IPS-15b (cell line): ENCODE data around the gene GTF3C5.

Experiments
- H3K27me3 ChIP-seq: one replicate; pipeline ENCODE4 v1.6.1; 2013; ENCODE audit warnings: low read length; ENCODE audit not compliant: control insufficient read depth, insufficient read depth
- H3K36me3 ChIP-seq: one replicate; pipeline ENCODE4 v1.6.1; 2013; ENCODE audit warnings: low read length; ENCODE audit not compliant: control insufficient read depth, insufficient read depth
- H3K4me1 ChIP-seq: one replicate; pipeline ENCODE4 v1.6.1; 2013; ENCODE audit warnings: mild to moderate bottlenecking, low read length; ENCODE audit not compliant: control insufficient read depth, insufficient read depth
- H3K4me3 ChIP-seq: one replicate; pipeline ENCODE4 v1.5.1; 2013; ENCODE audit warnings: low read depth, low read length
- H3K9ac ChIP-seq: one replicate; pipeline ENCODE4 v1.6.1; 2013; ENCODE audit warnings: low read depth, mild to moderate bottlenecking, low read length
- H3K9me3 ChIP-seq: one replicate; pipeline ENCODE4 v1.6.1; 2013; ENCODE audit warnings: mild to moderate bottlenecking, low read length; ENCODE audit not compliant: control insufficient read depth, insufficient read depth

GTF3C5 gene

DNA sequence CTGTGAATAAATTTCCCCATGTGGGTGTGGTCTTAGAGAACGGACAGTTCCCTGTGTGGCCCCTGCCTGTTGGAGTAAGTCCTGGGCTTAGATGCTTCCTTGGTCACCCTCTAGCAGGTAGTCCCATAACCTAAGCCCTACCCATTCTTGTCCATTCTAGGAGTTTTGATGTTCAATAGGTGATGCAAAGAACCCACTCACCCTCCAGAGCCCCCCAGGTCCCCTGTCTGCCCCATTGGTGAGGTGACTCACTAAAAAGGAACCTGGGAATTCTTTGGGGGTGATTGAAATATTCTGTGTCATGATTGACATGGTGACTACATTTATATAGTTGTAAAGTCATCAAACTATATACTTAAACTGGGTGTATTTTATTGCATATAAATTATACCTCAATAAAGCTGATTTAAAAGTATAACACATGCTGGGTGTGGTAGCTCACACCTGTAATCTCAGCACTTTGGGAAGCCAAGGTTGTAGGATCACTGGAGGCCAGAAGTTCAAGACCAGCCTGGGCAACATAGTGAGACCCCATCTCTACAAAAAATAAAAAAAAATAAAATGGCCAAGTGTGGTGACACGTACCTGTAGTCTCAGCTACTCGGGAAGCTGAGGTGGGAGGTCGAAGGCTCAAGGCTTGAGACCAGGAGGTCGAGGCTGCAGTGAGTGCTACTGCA lies 20.8 kb upstream of the GTF3C5 start:
- Histone ChIP-seq H3K4me3 (no peak overlapping the region), H3K36me3 (no peaks in the 10 kb centered on the region), H3K4me1 (peaks cover 4% of the 10 kb centered on the region), H3K27me3 (peaks cover 29% of the 10 kb centered on the region), H3K9ac (no peak overlapping the region), H3K9me3 (no peaks in the 10 kb centered on the region)

DNA sequence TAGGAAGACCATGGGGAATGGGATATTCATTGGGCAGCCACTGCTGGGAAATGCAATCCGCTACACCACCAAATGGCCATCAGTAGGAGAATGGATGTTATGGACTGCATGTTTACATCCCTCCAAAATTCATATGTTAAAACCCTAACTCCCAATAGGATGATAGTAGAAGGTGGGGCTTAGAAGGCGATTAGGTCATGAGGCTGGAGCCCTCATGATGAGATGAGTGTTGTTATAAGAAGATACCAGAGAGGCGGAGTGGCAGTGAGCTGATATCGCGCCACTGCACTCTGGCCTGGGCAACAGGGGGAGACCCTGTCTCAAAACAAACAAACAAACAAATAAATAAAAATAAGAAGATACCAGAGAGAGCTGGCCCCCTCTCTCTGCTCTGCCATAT lies 16.1 kb upstream of the GTF3C5 start:
- Histone ChIP-seq H3K9ac (no peak overlapping the region), H3K27me3 (peaks cover 4% of the 10 kb centered on the region), H3K36me3 (no peaks in the 10 kb centered on the region), H3K4me3 (no peak overlapping the region), H3K9me3 (no peaks in the 10 kb centered on the region), H3K4me1 (no peaks in the 10 kb centered on the region)

DNA sequence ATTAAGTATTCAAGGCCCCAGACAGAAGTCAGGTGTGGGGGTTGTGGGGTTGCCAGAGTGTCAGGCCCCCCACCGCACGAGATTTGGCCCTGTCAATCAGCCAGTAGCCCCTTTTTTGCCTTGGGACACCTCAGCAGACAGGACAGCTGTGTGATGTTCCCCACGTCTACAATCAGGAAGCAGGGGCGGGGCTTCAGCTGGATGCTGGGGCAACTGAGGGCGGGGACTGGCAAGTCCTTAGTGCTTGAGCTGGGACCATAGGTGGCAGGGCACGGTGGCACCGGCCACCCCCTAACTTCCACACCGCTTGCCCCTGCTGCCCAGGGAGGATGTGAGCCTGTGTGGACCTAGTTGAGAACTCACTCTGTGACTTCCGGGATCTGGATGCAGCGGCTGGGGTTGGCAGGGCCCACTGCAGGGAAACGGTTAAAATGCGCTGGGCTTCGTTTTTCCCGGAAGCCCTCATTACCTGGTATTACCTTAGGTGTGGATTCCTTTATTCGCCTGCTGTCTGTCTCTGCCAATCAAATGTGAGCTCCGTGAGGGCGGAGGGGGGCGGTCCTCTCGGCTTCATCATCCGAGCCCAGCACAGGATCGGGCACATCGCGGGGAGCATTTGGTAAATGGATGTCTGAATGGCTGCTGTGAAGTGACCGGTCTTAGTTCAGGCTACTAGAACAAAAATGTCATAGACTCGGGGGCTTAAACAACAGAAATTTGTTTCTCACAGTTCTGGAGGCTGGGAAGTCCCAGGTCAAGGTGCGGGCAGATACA lies 7.5 kb upstream of the GTF3C5 start:
- Histone ChIP-seq H3K4me1 (no peaks in the 10 kb centered on the region), H3K27me3 (no peaks in the 10 kb centered on the region), H3K9ac (no peak overlapping the region), H3K4me3 (no peak overlapping the region), H3K36me3 (no peaks in the 10 kb centered on the region), H3K9me3 (no peaks in the 10 kb centered on the region)

DNA sequence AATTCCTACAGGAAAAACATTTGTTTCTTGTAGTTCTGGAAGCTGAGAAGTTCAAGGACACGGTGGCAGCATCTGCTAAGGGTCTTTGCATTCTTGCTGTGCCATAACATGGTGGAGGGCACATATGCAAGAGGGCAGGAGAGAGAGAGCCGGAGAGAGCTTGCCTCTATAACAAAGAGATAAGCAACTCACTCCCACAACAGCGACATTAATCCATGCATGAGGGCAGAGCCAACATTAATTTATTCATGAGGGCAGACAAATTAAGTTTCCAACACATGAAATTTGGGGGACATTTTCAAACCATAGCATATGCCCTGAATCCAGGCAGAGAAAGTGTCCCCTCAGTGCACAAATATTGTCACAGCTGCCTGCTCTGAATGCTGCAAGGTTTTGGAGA lies 4.4 kb upstream of the GTF3C5 start:
- Histone ChIP-seq H3K4me1 (no peaks in the 10 kb centered on the region), H3K9ac (no peak overlapping the region), H3K4me3 (no peak overlapping the region), H3K9me3 (no peaks in the 10 kb centered on the region), H3K36me3 (no peaks in the 10 kb centered on the region), H3K27me3 (no peaks in the 10 kb centered on the region)

DNA sequence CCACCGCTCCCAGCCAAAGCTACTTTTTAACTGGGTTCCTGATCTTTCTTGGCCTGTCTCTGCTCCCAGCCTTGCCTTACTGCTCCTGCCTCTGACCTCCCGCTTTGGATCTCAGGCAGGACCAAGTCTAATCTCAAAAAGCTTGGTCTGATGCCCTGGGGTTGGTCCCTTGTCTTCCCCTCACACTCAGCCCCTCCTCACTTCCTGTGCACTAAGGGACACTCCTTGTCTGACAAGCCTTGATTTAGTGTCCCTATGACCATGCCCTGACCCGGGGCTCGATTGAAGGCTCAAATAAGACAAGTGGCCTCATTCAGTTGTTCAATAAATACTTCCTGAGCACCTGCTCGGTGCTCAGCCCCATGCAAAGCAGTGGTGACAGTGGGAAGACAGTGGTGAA lies 3.7 kb upstream of the GTF3C5 start:
- H3K4me1 ChIP-seq: no peaks in the 10 kb centered on the region
- H3K9me3 ChIP-seq: no peaks in the 10 kb centered on the region
- H3K36me3 ChIP-seq: no peaks in the 10 kb centered on the region
- no peaks in the 10 kb centered on the region for H3K27me3 ChIP-seq
- H3K9ac ChIP-seq: no peak overlapping the region
- no peak overlapping the region for H3K4me3 ChIP-seq

DNA sequence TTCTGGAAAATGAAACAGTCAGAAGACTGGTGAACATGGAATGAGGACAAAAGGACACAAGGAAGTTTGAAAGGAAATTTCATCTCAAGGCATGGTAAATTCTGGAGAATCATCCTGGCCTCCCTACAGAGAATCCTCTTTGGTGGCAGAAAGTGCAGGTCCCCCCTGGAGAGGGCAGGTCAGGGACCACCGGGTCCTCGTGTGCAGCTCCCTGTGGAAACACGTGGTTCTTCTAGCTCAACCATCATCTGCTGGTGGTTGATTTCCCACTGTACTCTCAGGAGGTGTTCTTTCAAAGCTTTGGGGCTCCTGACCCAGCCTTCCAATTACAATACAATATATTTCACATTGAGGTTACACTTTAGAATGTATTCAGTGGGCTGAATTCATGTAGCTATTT lies 2.6 kb upstream of the GTF3C5 start:
- Histone ChIP-seq H3K36me3 (no peaks in the 10 kb centered on the region), H3K27me3 (no peaks in the 10 kb centered on the region), H3K4me3 (no peak overlapping the region), H3K9me3 (no peaks in the 10 kb centered on the region), H3K9ac (no peak overlapping the region), H3K4me1 (no peaks in the 10 kb centered on the region)

DNA sequence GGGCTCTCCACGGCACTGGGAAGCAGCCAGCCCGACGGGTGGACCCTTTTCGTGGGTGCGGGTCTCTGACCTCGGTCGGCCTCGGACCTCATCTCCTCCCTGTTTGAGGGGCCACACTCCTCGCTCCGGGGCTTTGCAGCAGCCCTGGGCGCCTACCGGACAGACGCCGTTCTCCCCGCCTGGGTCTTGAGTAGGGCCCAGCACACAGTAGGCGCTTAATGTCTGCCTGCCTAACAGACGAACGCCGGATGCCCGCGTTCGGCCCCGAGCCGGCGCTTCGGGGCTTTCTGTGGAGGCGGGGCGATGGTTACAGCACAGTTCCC lies 842 bp upstream of the GTF3C5 start:
- Histone ChIP-seq H3K9me3 (no peaks in the 10 kb centered on the region), H3K36me3 (no peaks in the 10 kb centered on the region)

DNA sequence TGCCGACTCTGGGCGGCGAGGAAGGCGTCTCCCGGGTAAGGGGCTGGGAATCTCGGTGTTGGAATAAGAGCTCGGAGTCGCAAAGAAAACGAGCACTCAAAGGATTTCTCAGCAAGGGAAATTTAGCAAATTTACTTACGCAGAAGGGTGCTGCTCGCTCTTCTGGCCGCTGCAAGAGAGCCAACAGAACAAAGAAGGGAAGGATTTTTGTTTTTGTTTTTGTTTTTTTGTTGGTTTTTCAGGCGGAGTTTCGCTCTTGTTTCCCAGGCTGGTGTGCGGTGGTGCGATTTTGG lies 279 bp downstream of the GTF3C5 start:
- Histone ChIP-seq H3K9ac (peak overlapping the region; percentile 95), H3K4me1 (no peaks in the 10 kb centered on the region), H3K9me3 (no peaks in the 10 kb centered on the region), H3K4me3 (peak overlapping the region; percentile 97), H3K27me3 (no peaks in the 10 kb centered on the region), H3K36me3 (no peaks in the 10 kb centered on the region)

More for the DNA sequence above, 842 bp upstream of the GTF3C5 start:
- Histone ChIP-seq H3K27me3 (no peaks in the 10 kb centered on the region), H3K4me3 (peak overlapping the region; percentile 97), H3K4me1 (no peaks in the 10 kb centered on the region), H3K9ac (peak overlapping the region; percentile 73)

DNA sequence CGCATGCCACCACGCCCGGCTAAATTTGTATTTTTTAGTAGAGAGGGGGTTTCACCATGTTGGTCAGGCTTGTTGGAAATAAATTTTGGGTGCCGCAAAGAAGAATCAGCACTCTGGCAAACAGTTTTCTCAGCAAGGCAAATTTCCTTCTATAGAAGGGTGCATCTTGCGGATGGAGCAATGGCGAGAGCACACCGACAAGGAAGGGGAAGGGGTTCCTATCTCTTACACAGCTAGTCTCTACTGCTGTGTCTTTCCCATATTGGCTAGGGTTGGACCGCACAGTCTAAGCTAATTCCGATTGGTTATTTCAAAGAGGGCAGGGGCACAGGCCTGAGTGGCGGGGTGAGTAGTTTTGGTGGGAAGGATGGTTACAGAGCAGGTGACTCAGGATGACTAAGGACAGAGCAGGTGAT lies 707 bp downstream of the GTF3C5 start:
- Histone ChIP-seq H3K9me3 (no peaks in the 10 kb centered on the region), H3K36me3 (no peaks in the 10 kb centered on the region), H3K4me3 (peak overlapping the region; percentile 97), H3K4me1 (no peaks in the 10 kb centered on the region), H3K9ac (peak overlapping the region; percentile 95), H3K27me3 (no peaks in the 10 kb centered on the region)

DNA sequence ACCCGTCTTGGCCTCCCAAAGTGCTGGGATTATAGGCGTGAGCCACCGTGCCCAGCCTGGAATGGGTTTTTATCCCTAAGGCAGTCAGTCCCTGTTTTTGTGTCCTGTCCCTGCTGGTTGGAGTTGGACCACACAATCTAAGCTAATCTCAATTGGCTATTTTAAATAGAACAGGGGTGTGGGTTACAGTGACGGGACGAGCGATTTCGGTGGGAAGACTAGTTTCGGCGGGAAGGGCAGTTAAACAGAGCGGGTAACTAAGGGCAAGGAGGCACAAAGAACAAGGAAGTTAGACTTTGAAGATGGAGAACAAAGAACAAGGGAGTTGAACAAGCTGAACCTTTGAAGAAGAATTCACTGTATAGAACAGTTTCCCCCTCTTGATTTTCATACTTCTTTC lies 1.4 kb downstream of the GTF3C5 start:
- no peaks in the 10 kb centered on the region for H3K4me1 ChIP-seq
- no peaks in the 10 kb centered on the region for H3K9me3 ChIP-seq
- no peaks in the 10 kb centered on the region for H3K27me3 ChIP-seq
- H3K9ac ChIP-seq: no peak overlapping the region
- peak overlapping the region; percentile 97 for H3K4me3 ChIP-seq
- H3K36me3 ChIP-seq: no peaks in the 10 kb centered on the region

DNA sequence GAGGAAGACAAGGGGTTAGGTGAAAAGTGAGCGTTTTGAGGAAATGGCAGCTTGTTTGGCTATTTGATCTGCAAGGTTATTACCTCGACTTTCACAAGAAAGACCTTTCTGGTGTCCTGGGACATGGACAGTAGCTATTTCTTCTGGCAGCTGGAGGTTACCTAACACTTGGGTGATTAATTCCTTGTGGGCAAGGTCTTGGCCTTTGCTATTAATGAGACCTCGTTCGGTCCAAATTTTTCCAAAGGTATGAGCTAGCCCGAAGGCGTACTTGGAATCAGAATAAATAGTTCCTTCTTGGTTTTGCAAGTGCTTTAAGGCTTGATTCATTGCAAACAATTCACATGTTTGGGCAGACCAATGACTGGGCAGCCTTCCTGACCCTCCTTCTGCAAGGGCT lies 4.9 kb downstream of the GTF3C5 start:
- no peaks in the 10 kb centered on the region for H3K4me1 ChIP-seq
- no peaks in the 10 kb centered on the region for H3K36me3 ChIP-seq
- no peaks in the 10 kb centered on the region for H3K9me3 ChIP-seq
- H3K9ac ChIP-seq: no peak overlapping the region
- H3K4me3 ChIP-seq: no peak overlapping the region
- H3K27me3 ChIP-seq: no peaks in the 10 kb centered on the region

DNA sequence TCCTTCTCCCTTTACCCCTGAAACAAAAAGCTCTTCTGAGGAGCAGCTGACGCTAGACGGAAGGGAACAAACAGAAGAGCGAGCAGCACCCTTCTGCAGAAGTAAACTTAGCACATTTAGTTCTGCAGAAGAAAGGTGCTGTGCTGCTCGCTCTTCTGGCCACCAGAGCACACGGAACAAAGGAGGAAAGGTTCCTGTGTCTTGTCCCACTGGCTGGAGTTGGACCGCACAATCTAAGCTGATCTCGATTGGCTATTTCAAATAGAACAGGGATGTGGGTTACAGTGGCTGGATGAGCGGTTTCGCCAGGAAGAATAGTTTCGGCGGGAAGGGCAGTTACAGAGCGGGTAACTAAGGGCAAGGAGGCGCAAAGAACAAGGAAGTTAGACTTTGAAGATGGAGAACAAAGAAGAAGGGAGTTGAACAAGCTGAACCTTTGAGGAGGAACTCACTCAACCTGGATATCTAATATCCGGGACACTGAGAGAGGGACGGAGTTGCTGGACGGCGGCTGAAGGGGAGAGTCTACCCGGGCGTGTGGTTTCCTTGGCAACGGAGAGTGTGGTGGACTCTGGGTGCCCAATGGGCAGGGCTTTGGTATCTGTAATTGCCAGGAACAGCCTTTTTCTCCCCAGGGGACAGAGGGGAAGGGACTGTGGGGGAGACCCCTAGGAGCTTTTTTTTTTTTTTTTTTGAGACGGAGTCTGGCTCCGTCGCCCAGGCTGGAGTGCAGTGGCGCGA lies 7.1 kb downstream of the GTF3C5 start:
- Histone ChIP-seq H3K9ac (no peak overlapping the region), H3K27me3 (no peaks in the 10 kb centered on the region), H3K4me1 (no peaks in the 10 kb centered on the region), H3K36me3 (peaks cover 13% of the 10 kb centered on the region), H3K4me3 (no peak overlapping the region), H3K9me3 (no peaks in the 10 kb centered on the region)
